AG09319 (cell line): ENCODE results near the gene GABRB1.

Experiments
- DNase-seq: peaks from one replicate; pipeline ENCODE4 v3.0.0-alpha.2; 2010; ENCODE audit warnings: low read depth; ENCODE audit errors: extremely low read depth
- TF ChIP-seq, protein P1 (sequence below): IDR thresholded peaks from 2 replicates; pipeline ENCODE4 v1.5.1; 2011; ENCODE audit warnings: low read depth, mild to moderate bottlenecking, inconsistent platforms, low read length, moderate library complexity

Gene GABRB1

DNA sequence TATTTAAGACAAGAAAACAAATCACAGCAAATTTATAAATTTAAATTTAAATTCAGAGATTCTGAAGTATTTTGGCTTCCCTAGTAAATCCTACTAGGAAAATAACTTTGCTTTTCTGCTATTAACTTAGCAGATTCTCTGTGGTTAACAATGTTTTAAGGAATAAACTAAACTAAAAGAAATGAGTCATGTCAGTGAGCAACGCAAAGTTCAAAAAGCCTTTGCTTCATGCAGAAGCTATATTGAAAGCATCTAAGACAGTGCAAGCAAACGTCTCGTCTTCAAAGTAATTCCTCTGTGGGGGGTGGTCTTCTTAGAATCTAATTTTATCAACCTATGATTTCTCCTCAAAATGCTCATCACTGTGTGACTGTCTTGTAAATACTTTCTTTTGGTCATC, 30.1 kb downstream of the GABRB1 start:
- no peak for DNase-seq
- TF ChIP-seq, protein P1, sequence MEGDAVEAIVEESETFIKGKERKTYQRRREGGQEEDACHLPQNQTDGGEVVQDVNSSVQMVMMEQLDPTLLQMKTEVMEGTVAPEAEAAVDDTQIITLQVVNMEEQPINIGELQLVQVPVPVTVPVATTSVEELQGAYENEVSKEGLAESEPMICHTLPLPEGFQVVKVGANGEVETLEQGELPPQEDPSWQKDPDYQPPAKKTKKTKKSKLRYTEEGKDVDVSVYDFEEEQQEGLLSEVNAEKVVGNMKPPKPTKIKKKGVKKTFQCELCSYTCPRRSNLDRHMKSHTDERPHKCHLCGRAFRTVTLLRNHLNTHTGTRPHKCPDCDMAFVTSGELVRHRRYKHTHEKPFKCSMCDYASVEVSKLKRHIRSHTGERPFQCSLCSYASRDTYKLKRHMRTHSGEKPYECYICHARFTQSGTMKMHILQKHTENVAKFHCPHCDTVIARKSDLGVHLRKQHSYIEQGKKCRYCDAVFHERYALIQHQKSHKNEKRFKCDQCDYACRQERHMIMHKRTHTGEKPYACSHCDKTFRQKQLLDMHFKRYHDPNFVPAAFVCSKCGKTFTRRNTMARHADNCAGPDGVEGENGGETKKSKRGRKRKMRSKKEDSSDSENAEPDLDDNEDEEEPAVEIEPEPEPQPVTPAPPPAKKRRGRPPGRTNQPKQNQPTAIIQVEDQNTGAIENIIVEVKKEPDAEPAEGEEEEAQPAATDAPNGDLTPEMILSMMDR: no peak

DNA sequence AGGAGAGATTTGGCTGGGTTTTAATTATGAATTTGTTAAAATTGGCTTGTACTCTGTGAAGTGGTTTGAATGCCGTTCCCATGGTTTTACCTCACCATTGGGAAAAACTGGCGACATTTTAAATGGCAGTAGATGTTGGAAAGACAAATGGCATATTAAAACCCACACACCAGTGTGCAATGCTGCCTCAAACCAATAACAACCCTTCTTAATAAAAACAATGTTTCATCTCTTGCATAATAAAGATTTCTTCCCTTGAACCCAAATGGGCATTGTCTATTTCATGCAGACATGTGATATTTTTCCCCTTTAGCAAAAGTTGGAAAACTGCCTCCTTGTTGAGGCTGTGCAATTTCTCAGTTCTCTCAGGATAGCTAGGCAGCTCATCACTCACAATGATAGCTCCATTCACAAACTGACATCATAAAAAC, 33.7 kb downstream of the GABRB1 start:
- DNase-seq: no peak

GRCh38 chr4:47068986-47069385, 37.6 kb downstream of the GABRB1 start:
- TF ChIP-seq, protein P1: no peak
- no peak for DNase-seq

More for the DNA sequence above, 33.7 kb downstream of the GABRB1 start:
- TF ChIP-seq, protein P1: no peak

DNA sequence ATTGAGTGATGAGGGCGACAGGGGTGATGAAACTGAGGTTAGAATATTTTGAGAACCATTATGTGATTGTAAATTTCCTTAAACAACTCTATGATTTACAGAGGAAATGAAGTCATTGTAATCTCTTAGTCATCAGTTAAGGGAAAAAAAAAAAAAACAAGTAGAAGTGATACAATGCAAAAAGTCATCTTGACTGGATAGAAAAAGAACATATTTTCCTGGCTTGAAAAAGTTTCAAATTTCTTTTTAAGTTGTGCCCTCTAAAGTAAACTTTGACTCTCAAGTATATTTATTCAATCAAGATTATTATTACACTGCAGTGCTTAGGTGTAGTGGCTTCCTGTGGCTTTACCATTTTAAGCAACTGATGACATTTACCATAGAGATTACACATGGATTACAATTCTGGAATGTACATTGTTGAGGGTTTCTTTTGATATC, 40.6 kb downstream of the GABRB1 start:
- TF ChIP-seq, protein P1: no peak
- no peak for DNase-seq

DNA sequence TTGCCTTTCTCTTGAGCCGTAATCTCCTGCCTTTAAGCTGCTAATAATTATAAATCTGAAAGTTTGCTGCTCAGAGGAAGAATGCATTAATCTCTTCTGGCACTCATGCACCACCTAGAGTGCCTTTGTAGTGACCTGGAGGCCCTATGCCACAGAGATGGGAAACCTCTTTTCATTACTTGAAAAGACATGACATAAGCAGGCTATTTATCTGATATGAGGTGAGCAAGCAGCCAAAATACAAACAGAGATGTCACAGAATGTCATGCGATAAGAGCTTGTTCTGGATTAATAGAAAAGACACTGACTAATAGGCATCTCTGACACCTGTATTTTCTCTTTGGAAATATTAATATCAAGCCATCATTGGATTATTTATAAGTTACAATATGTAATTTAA, 42.3 kb downstream of the GABRB1 start:
- DNase-seq: no peak
- TF ChIP-seq, protein P1: no peak

- TF ChIP-seq, protein P1: no peak
These were observed 43.4 kb downstream of the GABRB1 start for GRCh38 chr4:47074816-47075215.

GRCh38 chr4:47075262-47075661, 43.9 kb downstream of the GABRB1 start:
- DNase-seq: no peak
- TF ChIP-seq, protein P1: no peak

More at GRCh38 chr4:47074816-47075215, 43.4 kb downstream of the GABRB1 start:
- no peak for DNase-seq
